ENCODE data around the gene CEACAM19. TPM values are rescaled to one million over a fixed set of nuclear protein-coding genes. Genes with fewer than 3 reads are reported as not detected.
A peak's percentile ranks its signal among the peaks of the same experiment; 100 is the strongest.

CEACAM19 gene
- total RNA-seq, 1 experiment from 2014 or later = 0.17 TPM

DNA sequence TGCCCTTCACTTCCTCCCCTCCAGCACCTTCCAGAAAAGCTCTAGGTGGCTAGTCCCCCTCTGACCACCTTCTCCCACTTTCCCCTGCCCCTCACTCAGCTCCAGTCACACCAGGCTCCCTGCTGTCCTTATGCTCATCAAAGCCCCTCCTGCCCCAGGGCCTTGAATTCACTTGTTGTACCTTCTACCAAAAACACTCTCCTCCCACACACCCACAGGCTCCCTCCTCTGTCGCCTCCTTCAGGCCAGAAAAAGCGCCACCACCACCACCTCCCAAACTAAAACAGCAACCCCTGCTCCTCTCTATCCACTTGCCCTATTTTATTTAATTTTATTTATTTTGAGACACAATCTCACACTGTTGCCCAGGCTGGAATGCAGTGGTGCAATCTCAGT lies 22.9 kb downstream of the CEACAM19 start:
- no peaks in the 10 kb centered on the region for H3K27me3 ChIP-seq (ENCODE audit: control insufficient read depth, insufficient read depth, low read length)
- H3K36me3 ChIP-seq (replicated peaks; ENCODE audit: control insufficient read depth, insufficient read depth, low read length) = no peaks in the 10 kb centered on the region
- no peak overlapping the region for H3K4me3 ChIP-seq (ENCODE audit: insufficient read depth, low read depth, low read length)
- DNase-seq = peak; percentile 57

DNA sequence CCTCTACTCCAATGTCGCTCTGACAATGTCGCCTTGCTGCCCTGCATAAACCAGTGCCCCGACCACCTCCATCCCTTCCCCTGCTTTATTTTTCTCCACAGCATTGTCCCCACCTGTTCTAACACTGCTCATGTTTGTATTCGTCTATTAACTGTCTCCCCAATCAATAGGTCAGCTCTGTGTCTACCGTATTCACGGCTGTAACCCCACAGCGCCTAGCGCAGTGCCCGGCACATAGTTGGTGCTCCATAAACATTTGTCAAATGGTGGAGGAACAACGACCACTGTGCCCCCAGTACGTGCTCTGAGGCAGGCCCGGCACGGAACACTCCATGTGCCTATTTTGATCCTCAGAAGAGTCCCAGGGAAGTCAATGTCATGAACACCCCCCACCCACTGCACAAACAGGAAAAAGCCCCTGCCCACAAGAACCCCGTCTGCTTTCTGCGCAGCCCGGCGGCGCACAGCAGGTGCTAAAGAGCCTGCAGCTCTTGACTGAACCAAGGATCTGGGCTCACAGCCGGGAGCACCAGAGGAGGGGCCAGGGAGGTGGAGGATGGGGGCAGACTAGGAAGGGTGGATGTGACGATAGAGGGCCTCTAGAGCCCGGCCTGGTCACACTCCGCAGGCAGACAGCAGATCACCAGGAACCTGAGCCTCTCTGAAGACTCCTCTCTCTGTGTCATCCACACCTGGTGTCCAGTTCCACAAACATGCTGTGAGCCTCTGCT lies 25.8 kb downstream of the CEACAM19 start:
- no peaks in the 10 kb centered on the region for H3K27me3 ChIP-seq (ENCODE audit: control insufficient read depth, insufficient read depth, low read length)
- no peaks in the 10 kb centered on the region for H3K36me3 ChIP-seq (replicated peaks; ENCODE audit: control insufficient read depth, insufficient read depth, low read length)
- H3K4me3 ChIP-seq (ENCODE audit: insufficient read depth, low read depth, low read length) = no peak overlapping the region
- peak; percentile 71 for DNase-seq

DNA sequence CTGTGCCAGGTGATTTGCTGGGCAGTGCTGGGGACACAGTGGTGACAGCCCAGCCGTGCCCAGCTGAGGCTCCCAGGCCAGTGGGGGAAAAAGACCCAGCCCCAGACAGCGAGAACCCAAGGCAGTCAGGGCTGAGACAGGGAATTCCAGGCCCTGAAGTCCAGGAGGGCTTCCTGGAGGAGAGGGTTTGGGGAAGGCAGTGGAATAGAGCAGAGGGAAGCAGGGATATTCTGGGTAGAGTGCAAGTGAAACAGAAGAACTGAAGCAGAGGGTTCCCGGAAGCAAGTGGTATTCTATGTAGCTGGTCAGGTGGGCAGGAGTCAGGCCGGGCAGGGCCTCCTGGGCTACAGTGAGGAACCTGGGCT lies 26.4 kb downstream of the CEACAM19 start:
- no peak overlapping the region for H3K4me3 ChIP-seq (ENCODE audit: insufficient read depth, low read depth, low read length)
- no peak for DNase-seq
- H3K27me3 ChIP-seq (ENCODE audit: control insufficient read depth, insufficient read depth, low read length) = no peaks in the 10 kb centered on the region
- no peaks in the 10 kb centered on the region for H3K36me3 ChIP-seq (replicated peaks; ENCODE audit: control insufficient read depth, insufficient read depth, low read length)

DNA sequence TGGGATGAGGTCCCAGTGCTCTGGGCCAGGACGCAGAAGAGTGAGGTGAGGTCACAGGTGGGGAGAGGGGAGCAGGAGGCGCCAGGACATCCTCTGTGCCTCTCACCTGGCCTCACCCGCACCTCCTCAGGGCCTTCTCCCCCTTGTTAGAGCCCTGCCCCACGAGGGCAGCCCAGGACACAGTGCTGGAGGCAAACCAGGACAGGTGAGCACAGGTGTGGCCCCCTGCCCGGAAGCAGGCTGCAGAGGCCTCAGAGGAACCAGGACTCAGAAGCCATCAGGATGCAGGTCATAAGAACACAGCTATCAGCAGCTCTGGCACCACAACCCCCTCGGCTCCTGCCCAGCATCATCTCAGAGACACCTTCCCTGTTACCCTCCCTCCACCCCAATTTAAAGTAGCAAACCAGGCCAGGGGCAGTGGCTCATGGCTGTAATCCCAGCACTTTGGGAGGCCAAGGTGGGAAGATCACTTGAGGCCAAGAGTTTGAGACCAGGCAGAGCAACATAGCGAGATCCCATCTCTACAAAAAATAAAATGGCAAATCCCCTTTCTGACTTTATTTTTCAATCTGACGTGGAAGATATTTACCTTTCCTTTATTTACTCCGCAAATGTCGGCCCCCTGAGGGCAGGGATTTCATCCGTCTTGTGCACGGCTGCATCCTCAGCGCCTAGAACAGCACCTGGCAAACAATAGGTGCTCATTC lies 27.4 kb downstream of the CEACAM19 start, which contains the start of gene CEACAM16:
Gene CEACAM16 (plus strand): TSS at position 660 of the 710 bp plus-strand sequence. CDS start 2,306 bp downstream, outside the sequence.
- no peak for DNase-seq
- Histone ChIP-seq H3K36me3 (replicated peaks; ENCODE audit: control insufficient read depth, insufficient read depth, low read length) (no peaks in the 10 kb centered on the region), H3K4me3 (ENCODE audit: insufficient read depth, low read depth, low read length) (no peak within 1 kb of the TSS), H3K27me3 (ENCODE audit: control insufficient read depth, insufficient read depth, low read length) (no peaks in the 10 kb centered on the region)

DNA sequence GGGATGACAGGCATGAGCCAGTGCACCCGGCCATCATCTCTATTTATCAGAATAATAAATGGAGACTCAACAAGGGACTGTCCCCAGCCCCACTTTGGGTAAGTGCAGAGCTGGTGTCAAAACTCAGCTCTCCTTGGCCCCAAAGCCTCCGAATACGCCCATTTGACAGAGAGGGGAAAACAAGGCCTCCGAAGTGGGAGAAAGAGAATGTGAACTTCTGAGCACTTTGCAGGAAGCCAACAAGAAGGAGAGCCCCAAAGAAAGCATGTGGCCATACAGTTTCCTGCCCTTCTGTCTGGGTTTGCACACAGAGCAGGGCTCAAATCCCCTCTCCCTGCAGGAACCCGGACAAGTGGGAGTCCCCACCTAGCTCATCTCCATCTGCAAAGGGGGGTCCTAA lies 29.3 kb downstream of the CEACAM19 start:
- no peak overlapping the region for H3K4me3 ChIP-seq (ENCODE audit: insufficient read depth, low read depth, low read length)
- DNase-seq = no peak
- no peaks in the 10 kb centered on the region for H3K36me3 ChIP-seq (replicated peaks; ENCODE audit: control insufficient read depth, insufficient read depth, low read length)
- no peaks in the 10 kb centered on the region for H3K27me3 ChIP-seq (ENCODE audit: control insufficient read depth, insufficient read depth, low read length)

DNA sequence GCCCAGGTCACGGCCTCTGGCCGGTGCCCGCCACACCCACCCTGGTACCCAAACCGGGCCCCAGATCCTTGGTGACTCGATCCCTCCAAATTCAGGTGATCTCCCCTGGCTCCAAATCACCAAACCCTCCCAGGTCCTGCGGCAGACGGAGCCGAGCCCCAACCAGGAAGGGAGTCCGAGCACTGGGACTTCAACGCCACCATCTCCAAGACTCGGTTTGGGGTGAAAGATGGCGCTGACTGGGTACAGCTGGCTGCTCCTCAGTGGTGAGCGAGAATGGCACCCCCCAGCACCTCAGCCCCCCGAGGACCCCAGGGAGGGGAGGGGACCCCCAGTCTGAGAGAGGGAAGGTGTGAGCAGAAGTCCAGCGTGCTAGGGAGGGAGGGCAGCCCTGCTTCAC lies 29.9 kb downstream of the CEACAM19 start:
- Histone ChIP-seq H3K36me3 (replicated peaks; ENCODE audit: control insufficient read depth, insufficient read depth, low read length) (no peaks in the 10 kb centered on the region), H3K4me3 (ENCODE audit: insufficient read depth, low read depth, low read length) (no peak overlapping the region), H3K27me3 (ENCODE audit: control insufficient read depth, insufficient read depth, low read length) (no peaks in the 10 kb centered on the region)
- peak; percentile 32 for DNase-seq

DNA sequence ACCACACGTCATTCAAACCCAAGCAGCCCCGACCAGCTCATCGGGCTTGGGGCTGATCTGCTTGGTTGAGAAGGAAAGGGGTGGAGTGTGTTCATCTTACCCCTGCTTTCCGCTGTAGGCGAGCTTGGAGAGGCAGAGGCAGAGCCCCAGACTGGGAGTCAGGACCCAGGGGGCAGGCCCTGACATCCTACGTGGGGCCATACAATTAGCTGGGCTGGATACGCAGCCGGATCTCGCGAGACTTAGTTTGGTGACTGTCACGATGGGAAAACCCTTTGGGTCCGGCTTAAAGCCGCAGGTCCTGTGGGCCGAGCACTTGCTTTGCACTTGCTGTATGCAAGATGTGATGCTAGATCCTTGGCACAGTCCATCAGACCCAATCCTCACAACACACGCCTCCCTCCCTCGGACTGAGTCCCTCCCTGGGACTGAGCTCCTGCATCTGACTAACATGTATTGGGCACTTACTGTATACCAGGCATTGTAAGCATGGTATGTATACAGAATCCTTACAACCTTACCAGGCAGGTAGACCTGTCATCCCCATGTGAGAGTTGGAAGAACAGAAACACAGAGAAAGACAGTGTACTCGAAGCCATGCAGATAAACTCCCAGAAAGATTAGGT lies 31.4 kb downstream of the CEACAM19 start:
- H3K4me3 ChIP-seq (ENCODE audit: insufficient read depth, low read depth, low read length) = no peak overlapping the region
- no peaks in the 10 kb centered on the region for H3K27me3 ChIP-seq (ENCODE audit: control insufficient read depth, insufficient read depth, low read length)
- no peaks in the 10 kb centered on the region for H3K36me3 ChIP-seq (replicated peaks; ENCODE audit: control insufficient read depth, insufficient read depth, low read length)
- peak; percentile 37 for DNase-seq

DNA sequence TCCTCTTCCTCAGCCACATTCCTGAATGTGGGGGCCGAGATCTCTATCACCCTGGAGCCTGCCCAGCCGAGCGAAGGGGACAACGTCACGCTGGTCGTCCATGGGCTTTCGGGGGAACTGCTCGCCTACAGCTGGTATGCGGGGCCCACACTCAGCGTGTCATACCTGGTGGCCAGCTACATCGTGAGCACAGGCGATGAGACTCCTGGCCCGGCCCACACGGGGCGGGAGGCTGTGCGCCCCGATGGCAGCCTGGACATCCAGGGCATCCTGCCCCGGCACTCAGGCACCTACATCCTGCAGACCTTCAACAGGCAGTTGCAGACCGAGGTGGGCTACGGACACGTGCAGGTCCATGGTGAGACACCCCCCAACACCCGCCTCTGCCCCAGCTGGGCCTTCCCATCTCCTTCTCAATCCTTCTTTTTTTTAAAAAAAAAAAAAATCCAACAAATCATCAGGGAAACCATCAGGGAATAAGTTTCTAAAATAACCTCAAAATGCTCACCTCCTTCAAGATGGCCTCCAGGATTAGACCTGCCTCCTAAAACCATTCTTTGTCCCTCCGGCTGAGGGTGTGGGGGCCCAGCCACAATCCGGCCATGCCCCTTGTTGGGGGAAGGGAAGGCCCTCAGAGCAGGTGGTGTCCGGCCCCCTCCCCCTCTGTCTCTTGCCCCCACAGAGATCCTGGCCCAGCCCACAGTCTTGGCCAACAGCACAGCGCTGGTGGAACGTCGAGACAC lies 32.2 kb downstream of the CEACAM19 start:
- no peaks in the 10 kb centered on the region for H3K27me3 ChIP-seq (ENCODE audit: control insufficient read depth, insufficient read depth, low read length)
- DNase-seq = no peak
- no peaks in the 10 kb centered on the region for H3K36me3 ChIP-seq (replicated peaks; ENCODE audit: control insufficient read depth, insufficient read depth, low read length)
- no peak overlapping the region for H3K4me3 ChIP-seq (ENCODE audit: insufficient read depth, low read depth, low read length)

DNA sequence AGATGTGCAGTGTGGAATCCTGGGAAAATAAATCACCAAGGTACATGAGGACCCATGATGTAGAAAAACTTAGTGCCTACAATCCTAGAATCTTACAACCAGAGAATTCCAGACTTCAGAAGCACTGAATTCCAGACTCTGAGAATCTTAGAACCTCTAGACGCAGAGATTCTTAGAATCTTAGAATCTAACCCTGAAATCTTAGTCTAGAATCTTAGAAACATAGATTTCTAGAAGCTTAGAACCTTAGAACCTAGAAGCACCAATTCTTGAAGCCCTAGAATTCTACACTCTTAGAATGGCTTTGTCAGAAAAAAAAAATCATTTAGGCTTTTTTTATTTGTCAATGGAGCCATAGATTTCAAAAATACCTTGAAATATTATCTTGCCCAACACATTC lies 33.7 kb downstream of the CEACAM19 start:
- Histone ChIP-seq H3K27me3 (ENCODE audit: control insufficient read depth, insufficient read depth, low read length) (no peaks in the 10 kb centered on the region), H3K4me3 (ENCODE audit: insufficient read depth, low read depth, low read length) (no peak overlapping the region), H3K36me3 (replicated peaks; ENCODE audit: control insufficient read depth, insufficient read depth, low read length) (no peaks in the 10 kb centered on the region)
- DNase-seq = no peak

DNA sequence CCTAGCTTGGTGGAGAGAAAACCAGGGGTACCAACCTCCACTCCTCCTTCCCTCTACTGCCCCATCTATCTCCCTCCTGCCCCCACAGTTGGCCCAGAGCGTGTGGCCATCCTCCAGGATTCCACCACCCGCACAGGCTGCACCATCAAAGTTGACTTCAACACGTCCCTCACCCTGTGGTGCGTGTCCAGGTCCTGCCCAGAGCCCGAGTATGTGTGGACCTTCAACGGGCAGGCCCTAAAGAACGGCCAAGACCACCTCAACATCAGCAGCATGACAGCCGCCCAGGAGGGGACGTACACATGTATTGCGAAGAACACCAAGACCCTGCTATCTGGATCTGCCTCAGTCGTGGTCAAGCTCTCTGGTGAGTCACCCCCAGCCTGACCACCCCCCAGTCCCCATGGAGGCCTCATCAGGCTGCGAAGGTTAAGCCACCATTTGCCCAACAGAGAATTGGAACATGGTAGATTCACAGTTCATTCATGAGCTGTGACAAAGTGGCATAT lies 34.3 kb downstream of the CEACAM19 start:
- no peaks in the 10 kb centered on the region for H3K36me3 ChIP-seq (replicated peaks; ENCODE audit: control insufficient read depth, insufficient read depth, low read length)
- DNase-seq = no peak
- no peak overlapping the region for H3K4me3 ChIP-seq (ENCODE audit: insufficient read depth, low read depth, low read length)
- H3K27me3 ChIP-seq (ENCODE audit: control insufficient read depth, insufficient read depth, low read length) = no peaks in the 10 kb centered on the region

DNA sequence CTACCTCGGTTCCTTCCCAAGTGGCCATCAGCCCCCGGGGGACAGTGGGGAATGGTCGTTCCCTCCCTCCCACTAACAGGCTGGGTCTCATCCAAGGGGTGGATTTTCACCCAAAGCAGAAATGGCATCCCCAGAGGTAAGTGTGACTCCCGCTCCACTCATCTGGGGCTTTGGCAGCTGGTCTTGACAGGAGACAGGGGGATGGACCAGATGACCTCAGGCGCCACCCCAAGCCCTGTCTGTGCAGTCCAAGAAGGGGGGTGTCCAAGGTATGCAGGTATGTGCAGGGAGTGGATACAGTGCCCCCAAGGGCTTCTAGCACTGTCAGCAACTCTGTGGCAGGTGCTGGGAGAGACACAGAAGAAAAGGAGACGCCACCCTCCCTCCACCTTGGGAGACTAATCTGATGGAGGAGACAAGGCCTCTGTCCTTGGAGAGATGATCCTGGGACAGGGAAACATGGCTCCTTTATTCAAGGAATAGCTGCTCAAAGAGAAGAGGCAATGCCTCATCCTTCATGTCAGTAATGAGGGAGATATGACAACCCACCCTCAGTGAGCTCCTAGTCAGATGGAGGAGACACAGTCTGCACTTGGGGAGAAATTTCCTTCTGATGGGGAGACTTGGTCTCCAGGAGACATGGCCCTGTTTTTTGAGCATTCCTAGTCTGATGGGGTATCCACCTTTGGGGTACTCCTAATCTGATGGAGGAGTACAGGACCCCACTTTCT lies 35.4 kb downstream of the CEACAM19 start:
- DNase-seq = no peak
- Histone ChIP-seq H3K27me3 (ENCODE audit: control insufficient read depth, insufficient read depth, low read length) (no peaks in the 10 kb centered on the region), H3K4me3 (ENCODE audit: insufficient read depth, low read depth, low read length) (no peak overlapping the region), H3K36me3 (replicated peaks; ENCODE audit: control insufficient read depth, insufficient read depth, low read length) (no peaks in the 10 kb centered on the region)

DNA sequence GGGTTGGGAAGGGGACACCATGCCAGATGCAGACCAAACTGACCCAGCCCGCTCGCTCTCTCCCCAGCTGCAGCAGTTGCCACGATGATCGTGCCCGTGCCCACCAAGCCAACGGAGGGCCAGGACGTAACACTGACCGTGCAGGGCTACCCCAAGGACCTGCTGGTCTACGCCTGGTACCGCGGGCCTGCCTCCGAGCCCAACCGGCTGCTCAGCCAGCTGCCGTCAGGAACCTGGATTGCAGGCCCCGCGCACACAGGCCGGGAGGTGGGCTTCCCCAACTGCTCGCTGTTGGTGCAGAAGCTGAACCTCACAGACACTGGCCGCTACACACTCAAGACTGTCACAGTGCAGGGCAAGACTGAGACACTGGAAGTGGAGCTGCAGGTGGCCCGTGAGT lies 36.5 kb downstream of the CEACAM19 start:
- no peaks in the 10 kb centered on the region for H3K36me3 ChIP-seq (replicated peaks; ENCODE audit: control insufficient read depth, insufficient read depth, low read length)
- H3K4me3 ChIP-seq (ENCODE audit: insufficient read depth, low read depth, low read length) = no peak overlapping the region
- no peak for DNase-seq
- no peaks in the 10 kb centered on the region for H3K27me3 ChIP-seq (ENCODE audit: control insufficient read depth, insufficient read depth, low read length)

DNA sequence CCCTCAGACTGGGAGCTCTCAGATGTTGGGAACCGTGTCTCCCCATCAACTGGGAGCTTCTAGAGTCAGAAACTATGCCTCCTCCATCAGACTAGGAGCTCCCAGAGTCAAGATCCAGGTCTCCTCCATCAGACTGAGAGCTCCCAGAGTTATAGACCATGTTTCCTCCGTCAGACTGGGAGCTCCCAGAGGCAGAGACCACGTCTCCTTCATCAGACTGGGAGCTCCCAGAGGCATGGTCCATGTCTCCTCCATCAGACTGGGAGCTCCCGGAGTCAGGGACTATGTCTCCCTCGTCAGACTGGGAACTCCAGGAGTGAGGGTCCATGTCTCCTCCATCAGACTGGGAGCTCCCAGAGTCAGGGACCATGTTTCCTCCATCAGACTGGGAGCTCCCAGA lies 37.7 kb downstream of the CEACAM19 start:
- no peaks in the 10 kb centered on the region for H3K27me3 ChIP-seq (ENCODE audit: control insufficient read depth, insufficient read depth, low read length)
- DNase-seq = no peak
- H3K36me3 ChIP-seq (replicated peaks; ENCODE audit: control insufficient read depth, insufficient read depth, low read length) = no peaks in the 10 kb centered on the region
- no peak overlapping the region for H3K4me3 ChIP-seq (ENCODE audit: insufficient read depth, low read depth, low read length)
